HUDEP-2 (cell line): ENCODE measurements around the gene CLSTN2.

ENCODE experiments used
- DNase-seq, 76 experiments: peaks; one replicate each; lab custom pipeline; 2025; ENCODE audit not compliant: unreplicated experiment in 76 of 76; lab: John Stamatoyannopoulos, UW

The CLSTN2 gene

DNA sequence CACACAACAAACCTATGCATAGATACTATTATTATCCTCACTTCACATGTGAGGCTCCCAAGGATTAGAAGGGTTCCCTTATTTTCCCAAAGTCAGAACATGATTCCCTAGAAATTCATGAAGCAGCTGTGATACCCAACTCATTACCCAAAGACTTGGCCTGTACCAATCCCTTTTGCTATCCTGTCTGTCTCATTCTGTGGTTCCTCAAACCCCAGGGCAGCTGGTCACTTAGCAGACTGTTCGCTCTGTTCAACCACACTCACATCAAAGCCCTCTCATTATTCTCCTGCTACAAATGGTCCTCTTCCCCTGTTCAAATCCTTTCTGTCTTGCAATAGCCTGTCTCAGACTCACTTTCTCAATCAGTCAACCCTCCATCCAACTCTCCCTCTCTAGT is 588.6 kb downstream of the CLSTN2 start:
- no peak for DNase-seq

DNA sequence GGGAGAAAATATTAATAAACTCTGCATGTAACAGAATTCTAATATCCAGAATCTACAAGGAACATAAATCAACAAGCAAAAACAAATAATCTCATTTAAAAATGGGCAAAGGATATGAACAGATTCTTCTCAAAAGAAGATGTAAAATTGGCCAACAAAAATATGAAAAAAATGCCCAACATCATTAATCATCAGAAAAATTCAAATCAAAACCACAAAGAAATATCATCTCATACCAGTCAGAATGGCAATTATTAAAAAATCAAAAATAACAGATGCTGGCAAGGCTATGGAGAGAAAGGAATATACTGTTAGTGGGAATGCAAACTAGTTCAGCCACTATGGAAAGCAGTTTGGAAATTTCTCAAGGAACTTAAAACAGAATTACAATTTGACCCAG is 592.2 kb downstream of the CLSTN2 start:
- no peak for DNase-seq

DNA sequence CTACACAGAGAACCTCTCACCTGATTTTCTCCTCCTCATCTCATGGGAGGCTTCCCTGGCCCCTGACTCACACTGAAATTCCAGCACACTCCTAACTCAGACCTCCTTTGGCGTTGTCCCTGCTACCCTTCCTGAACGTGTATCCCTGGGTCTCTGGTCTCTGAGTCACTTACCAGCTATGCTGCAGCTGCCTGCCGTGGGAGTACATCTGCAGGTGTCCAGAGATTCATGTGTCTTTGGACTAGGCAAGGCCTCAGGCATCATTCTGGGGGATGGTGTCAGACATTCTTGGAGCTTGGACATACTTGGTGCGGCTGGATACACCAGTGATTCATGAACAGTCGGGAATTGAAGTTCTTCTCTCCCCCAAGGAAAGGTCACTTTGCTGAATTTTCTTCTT is 594.1 kb downstream of the CLSTN2 start:
- no peak for DNase-seq

DNA sequence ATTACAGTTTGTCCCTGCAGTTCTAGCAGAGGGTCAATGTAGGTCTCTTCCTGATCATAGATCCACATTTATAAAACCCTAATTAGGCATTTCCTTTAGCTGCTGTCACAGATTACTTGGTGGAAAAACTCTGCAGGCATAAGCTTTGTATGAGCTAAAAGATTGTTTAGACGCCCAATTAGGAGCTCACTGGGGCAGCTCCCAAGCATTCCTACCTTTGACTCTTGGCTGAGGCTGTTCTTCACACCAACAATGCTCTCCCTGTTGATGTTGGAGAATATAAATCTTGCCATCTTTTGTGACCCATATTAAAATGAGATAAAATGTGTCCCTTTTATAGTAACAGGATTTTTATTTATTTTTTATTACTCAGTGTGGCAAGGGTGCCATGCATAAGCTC is 594.6 kb downstream of the CLSTN2 start:
- DNase-seq, result no peak

DNA sequence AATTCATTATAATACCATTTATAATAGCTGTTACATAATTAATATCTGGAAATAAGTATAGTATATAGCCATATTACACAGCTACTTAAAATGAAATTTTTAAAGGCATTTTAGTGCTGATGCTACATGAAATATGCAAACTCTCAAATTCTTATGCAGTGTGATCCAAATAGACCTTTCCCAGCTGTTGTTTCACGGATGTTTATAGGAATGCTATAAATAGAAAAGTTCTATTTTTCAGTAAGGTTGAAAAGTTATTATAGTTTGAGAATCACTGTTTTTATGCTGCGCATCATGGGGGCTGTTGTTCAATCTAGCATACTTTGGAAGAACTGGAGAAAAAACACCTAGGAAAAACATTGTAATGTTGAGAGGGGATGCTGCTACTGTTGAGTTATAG is 595.1 kb downstream of the CLSTN2 start:
- no peak for DNase-seq

DNA sequence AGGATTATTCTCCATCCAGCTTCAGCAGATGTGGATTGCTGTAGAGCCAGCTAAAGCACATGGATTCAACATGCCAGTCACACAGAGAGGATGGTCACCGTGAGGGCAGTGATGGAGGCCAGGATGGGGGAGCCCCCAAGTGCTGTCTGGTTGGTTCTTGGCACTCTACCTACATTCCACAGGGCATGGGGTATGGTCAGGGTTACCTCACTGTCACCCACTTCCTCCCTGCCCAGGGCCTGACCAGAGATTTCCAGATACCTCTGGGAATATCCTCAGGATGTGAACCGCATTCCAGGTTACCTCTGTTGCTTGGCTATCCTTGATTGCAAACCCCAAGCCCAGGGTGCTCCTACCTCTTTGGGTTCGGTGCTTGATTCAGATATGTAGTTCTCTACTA is 595.6 kb downstream of the CLSTN2 start:
- DNase-seq, result no peak

DNA sequence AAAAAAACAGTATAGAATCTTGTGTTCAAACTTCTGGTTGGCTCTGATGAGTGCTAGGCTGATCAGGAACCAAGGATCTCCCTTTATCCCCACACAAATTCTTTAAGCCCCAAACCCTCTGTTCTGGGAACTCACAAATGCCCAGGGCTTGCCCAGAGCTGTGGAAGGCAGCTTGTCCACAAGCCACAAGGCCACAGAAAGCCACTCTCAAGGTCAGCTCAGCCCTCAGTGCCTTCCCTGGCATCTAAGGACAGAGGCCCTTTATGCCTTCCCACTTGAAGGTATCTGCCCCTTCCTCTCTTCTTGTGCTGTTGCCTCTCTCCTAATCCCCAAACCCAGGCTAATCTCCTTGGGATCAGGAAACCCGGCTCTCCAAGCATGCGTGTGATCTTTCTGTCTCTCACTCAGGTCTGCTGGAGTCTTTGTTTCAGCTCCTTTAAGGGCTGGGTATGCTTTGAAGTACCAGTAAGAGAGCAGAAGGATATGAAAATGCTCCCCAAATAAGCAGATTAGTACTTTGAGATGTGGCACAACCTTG is 597.9 kb downstream of the CLSTN2 start:
- no peak for DNase-seq

DNA sequence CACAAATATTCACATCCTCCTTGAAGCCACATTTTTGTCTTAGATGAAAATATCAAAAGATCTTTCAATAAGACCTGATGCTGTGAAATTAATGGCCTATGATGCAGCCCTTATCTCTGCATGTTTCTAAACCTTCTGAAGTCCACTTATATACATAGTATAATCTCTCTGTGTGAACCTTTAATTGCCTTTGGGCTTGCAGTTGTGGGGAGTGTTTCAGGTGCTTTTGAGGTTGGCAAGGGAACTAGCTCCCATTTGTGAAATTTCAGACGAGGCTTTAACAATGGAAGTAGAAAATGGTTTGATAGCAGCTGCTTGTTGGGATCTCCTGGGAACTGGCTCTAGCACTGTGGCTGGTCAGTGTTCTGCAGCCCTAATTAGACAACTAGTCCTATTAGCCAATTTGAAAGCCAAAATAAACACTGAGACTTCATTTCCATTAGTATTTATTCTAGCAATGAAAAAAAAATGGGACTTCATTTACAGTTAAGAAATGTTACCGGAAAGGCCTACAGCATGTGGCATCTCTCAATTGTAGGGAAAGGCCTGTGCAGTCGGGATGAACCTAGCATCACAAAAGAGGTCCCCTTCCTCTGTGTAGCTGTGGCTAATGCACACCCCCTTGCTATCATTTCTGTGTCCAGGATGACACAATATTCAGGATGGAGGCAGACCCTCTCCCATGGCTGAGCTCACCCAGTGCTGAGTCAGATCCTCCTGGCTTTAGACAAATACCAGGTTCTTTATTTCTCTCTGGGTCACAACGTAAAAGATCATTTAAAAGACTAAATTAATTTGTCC is 602.1 kb downstream of the CLSTN2 start:
- no peak for DNase-seq

DNA sequence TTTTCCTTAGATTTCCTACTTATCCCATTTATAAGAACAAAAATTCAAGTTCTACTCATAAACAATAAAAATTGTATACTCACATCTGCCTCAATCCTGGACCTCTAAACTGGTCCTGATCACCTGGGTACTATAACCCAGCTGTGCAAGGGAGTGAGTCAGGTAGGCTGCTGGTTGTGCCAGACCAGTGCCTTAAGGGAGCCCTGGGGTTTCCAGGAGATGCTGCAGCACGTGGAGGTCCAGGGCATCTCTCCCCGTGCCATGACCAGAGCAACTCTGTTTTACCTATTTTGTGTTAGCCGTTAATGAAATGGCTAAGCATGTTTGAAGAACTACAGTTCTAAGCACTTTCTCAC is 602.7 kb downstream of the CLSTN2 start:
- DNase-seq, result no peak

DNA sequence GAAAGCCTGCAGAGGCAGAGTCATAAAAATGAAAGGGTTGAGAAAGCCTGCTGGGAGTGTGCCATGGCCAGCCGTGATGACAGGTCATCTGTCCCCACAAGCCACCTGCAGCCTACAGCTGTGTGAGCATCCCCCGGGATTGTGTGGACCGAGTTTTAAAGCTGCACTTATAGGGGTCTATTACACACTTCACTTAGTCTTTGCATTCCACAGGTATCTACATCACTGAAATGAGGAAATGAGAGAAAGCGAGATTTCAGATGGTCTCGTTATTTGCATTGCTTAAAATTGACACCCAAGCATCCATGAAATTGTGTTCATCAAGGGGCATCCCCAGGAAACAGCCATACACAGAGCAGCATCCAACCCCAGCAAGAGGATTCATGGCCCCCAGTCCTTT is 605.3 kb downstream of the CLSTN2 start:
- DNase-seq, result no peak

DNA sequence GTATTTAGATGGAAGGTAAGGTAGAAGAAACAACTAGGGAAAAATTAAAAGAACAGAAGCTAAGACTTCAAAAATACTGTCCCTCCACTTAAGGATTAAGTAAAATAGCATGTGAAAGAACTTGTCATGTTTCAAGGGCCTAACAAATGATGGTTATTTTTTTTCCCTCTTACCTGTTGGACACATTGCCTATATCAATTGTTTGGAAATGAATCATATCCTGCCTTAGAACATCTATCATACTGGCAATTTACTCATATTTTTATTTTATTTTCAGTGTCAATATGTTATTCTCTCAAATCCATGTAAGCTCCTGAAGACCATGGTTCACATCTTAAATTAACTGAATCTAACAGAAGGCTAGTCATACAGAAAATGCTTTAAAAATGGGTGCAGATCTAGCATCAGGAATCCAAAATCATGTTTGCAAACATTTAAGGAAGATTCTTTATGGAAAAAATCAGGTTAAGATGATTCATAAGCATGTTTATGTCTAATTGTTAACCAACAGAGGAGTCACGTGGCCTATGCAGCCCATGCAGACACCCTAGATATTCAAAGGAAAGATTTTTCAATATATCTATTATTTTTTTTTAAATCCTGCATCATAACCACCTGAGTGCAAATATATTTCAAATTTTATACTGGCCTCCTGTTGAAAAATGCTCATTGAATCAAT is 607.1 kb downstream of the CLSTN2 start:
- no peak for DNase-seq

DNA sequence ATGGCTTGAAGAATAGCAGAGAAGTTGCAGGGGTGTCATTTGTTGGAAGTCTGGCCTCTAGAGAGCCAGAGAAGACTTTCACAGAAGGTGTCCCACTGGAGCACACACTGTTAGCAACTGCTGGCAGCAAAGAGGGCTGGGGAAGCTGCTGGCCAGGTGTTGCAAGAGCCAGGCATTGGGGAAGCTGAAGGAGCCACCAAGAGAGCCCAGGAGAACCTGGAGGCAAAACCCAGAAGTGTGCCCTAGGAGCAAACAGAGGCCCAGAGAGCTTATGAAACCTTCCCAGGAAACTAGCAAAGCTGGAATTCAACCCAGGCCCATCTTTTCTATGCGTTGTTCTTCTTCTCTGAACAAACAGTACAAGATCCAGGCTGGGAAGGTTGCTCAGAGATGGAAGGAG is 610.2 kb downstream of the CLSTN2 start:
- DNase-seq, result no peak

DNA sequence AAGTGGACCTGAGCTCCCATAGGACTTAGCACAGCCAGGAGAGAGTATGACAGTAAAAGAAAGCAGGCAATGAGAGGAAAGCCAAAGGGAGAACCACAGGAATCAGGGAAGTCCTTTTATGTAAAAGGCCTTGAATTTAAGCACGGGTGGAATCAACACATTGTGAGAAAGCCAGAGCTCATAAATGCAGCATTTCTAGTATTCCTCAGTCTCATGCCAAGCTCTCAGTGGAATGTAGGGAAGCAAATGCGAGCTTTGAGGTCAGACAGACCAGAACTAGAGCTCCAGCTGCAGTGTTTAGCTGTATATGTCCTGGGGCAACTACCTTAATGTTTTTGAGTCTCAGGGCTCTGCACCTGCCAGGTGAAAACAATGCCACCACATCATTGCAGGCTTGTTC is 610.8 kb downstream of the CLSTN2 start:
- no peak for DNase-seq

DNA sequence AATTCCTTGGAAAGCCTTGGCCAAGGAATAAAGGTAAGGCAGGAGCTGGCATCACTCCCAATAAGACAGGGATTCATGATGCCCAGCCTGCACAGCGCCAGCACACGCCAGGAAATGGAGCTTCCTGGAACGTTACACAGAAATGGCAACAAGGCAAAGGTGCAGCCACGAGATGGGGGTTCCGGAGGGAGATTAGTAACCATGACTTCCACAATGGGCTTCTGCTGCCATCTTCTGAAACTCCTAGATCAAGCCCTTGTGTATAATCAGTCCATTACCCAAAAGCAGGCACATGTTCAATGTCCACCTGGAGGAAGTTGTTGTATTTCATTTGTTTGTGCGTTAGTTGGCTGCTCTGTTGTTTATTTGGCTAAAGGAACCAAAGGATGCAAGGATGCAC is 611.7 kb downstream of the CLSTN2 start:
- DNase-seq, result no peak

DNA sequence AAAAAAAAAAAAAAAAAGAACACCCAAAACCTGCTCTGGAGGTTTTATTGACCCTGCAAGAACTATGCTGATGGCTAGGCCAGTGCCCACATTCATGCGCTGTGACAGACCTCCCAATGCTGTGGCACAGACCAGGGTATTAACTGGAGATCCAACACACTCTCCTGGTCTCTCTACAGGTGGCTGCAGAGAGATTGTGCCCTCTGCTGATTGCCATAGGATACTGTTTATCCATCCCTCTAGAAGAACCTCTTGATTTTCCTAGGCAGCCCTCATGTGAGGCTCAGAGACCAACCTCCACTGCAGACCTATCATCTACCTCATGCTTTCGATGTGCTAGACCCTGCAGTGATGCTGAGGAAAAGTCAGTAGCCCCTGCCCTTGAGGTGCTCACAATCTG is 617.4 kb downstream of the CLSTN2 start:
- no peak for DNase-seq

DNA sequence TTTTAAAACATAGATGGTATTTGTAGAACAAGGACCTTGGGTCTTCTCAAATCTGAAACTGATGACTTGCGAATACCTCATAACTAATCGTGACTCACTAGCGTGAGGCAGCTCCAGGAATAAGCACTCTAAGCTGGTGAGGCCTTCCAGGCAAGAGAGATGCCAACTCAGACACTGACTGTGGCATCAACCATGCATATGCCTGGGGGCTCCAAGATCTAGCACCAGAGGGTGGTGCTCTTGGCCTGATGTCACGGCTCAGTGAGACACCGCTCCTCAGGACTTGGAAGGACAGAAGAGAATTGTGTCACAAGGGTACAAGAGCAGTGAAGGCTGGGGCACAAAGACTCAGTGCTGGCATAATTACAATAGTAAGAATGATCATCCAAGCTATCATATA is 617.9 kb downstream of the CLSTN2 start:
- no peak for DNase-seq

DNA sequence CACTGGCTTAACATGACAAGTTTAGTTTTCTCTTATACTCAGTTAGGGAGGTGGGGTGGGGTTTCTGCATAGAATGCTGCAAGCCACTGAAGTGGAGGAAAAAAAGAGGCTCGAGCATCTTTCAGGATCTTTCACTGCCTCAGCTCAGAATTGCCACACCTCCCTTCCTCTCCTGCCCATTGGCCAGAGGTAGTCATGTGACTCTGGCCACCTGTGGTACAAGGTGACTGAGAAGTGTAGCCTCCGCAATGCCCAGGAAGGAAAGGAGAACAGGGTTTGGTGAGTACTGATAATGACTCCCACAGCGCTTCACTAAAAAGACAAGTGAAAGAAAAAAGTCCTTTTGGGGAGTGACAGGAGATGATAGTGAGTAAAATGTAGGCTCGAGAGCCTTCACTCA is 618.6 kb downstream of the CLSTN2 start:
- DNase-seq, result no peak

DNA sequence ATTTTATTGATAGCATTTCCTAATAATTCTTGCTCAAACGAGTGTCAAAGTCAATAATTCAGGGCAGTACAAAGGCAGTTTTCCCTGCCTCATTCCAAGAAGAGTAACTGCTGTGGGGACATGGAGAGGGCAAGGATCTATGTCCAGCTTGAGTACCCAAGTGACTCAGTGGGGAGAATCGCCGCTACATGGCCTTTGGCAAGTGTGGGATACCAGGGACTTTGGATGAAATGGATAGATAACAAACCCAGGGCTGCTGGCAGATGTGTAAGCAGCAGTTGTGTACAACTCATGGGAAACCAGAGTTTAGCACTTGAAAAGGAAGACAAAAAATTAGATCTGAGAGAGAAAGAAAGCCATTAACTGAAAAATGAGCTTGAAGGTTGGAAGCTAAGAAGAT is 620.7 kb downstream of the CLSTN2 start:
- DNase-seq, result no peak

DNA sequence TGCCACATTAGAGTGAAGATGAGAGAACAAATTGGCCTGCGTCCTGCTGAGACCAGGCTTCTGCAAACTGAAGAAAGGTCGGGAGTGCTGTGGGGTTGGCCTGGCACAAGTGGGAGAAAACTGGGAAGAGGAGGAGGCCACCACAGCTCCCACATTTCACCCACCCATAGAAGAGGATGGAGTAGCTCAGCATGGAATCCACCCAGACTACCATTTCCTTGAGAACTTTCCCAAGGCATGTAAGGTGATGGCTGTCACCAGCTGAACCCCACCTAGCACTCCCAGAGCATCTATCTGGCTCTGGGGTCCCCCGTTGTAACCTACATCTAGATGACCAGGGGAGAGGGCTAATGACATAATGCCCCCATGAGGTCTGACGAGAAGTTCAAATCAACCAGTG is 622.5 kb downstream of the CLSTN2 start:
- DNase-seq, result no peak

DNA sequence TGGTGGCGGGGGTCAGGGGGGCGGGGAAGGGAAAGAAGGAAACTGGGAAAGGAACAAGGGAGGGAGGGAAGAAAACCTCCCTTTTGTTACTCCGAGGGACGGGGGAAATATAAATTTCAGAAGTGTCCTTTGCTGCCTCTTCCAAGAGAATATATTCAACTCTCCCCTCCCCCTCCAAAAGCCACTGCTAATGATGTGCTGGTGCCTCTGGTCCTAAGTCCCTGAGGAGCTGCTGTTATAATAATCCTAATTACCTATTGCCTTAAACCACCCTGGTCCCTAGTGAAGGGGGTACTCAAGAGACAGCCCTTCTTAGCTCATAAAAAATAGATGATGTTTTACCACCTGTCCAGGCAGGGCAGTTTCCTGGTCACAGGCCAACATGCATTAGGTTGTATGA is 624.6 kb downstream of the CLSTN2 start:
- no peak for DNase-seq

DNA sequence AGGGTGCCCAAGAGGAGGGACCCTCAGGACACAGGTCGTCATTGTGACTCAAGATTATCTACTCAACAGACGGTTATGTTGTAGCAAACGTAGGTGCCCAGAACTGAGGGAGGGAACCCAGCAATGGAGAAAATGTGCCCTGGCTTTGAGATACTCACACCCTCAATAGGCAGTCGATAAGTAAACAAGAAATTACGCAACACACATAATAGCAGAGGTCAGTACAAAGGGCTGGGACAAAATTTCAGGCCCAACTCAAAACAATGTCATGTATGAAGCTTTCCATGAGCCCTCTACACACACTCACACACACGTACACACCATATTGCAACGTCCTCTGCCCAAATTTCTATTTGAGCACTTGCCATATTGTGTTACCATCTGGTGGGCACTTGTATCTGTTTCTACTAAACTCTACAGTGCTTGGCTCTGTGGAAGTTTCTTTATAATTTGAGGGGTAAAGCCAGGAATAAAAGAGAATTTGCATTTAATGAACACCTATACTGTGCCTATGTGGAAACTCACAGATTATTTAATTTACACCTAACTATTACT is 628.3 kb downstream of the CLSTN2 start:
- no peak for DNase-seq

DNA sequence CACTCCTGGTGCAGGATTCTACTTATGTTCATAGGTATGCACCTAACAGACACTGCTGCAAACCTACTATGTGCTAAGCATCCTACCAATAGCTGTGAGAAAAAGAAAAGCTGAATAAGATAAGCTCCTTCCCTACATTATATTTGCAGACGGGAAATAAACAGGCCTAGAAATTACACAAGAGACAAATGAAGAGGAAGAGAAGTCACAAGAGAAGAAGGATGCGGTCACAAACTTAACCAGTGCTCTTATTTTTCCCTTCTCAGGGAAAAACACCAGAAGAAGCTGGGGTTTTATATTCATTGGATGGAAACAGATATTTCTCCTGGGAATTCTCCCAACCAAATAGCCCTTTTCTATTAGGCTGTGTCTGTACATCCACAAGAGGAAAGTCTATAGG is 633.1 kb downstream of the CLSTN2 start:
- DNase-seq, result no peak
